ENCODE measurements around the gene CRACR2B. TPM values are rescaled to one million over a fixed set of nuclear protein-coding genes. Genes with fewer than 3 reads are reported as not detected.
A peak's percentile ranks its signal among the peaks of the same experiment; 100 is the strongest.

The CRACR2B gene
- total and polyA plus RNA-seq, 2 of the 13 experiments (the other 11 are each of a cell fraction or from before 2014, with no cell fraction given): 14.9 to 21.0 TPM

GRCh38 chr11:829176-829846, 1.6 kb downstream of the CRACR2B start:
- CTCF ChIA-PET (ENCODE audit: low intra/inter-chr PET ratio, low total read pairs): no interaction called here
- Histone ChIP-seq H3K79me2 (ENCODE audit: insufficient read depth, low read length) (peaks cover 7% of the 10 kb centered on the region), H3K36me3 (replicated peaks in 1 of 2; ENCODE audit: control insufficient read depth in 1 of 2, insufficient read depth in 2 of 2, low read length in 2 of 2) (peaks cover 1 to 10% of the 10 kb centered on the region in 2 experiments; a peak in 1 of 5 replicates), H3K27me3 (ENCODE audit: control insufficient read depth in 1 of 2, insufficient read depth in 2 of 2, low read length in 2 of 2) (no peaks in the 10 kb centered on the region), H3K9me3 (ENCODE audit: low read length) (no peaks in the 10 kb centered on the region), H3K4me3 (replicated peaks in 1 of 3; ENCODE audit: insufficient read depth in 1 of 3, low read depth in 2 of 3, low read length in 3 of 3) (peak overlapping the region in 1 of 3 experiments; percentile 75; a peak in 1 of 6 replicates), H3K4me2 (ENCODE audit: low read depth, low read length) (peak overlapping the region; percentile 78; the same call in 1 of the 2 replicates), H4K20me1 (ENCODE audit: insufficient read depth, low read length) (peaks cover under 1% of the 10 kb centered on the region; the same call in 1 of the 2 replicates), H2AFZ (ENCODE audit: low read length) (no peak overlapping the region), H3K27ac (ENCODE audit: extremely low read length, insufficient read depth, low read length) (no peak overlapping the region), H3K9ac (ENCODE audit: insufficient read depth, low read depth, low read length) (no peak overlapping the region), H3K4me1 (ENCODE audit: insufficient read depth, low read length) (peaks cover 78% of the 10 kb centered on the region)
- in situ Hi-C loops (cut with HindIII; ENCODE audit: extremely low pct_ligation_motif_present, low pct_unique_long_range_greater_than_20kb) (no loop called here), intact Hi-C loops (cut with micrococcal nuclease; ENCODE audit: unreplicated experiment) (no loop called here)
- no peak for ATAC-seq
- POLR2A ChIA-PET: interaction anchor here (2.4 to 16.1 kb wide), 3 partner anchors 10 to 20 kb away, joined by 18 to 264 read pairs (median 141); partner anchors contain the start of genes PNPLA2, POLR2L, RPLP2 and TSPAN4
- no TSS peak for BruUV-seq (replicated peaks)
- no peak for DNase-seq (ENCODE audit: low spot score)
- WGBS (ENCODE audit: low lambda C conversion rate): 88% methylated on average over 18 of the region's 40 CpGs
- FAIRE-seq: no peak
- TF ChIP-seq ZC3H13 (CRISPR knock-in tag; IDR thresholded peaks at IDR 0.05) (0 out of 2 replicates have a peak, but pooled peaks have one; percentile 9), NCOR1 (IDR thresholded peaks at IDR 0.05; ENCODE audit: borderline replicate concordance, low read length) (no peak), YEATS4 (CRISPR knock-in tag; IDR thresholded peaks at IDR 0.05; ENCODE audit: borderline replicate concordance) (no peak), HNRNPL (IDR thresholded peaks at IDR 0.05; ENCODE audit: low read depth, low read length) (peak; percentile 51; the same call in 1 of the 2 replicates), MNT (IDR thresholded peaks at IDR 0.05) (no peak), ATRX (CRISPR knock-in tag; IDR thresholded peaks at IDR 0.05; ENCODE audit: borderline replicate concordance) (no peak), FOXO4 (CRISPR knock-in tag; conservative IDR thresholded peaks at IDR 0.05) (0 out of 2 replicates have a peak, but pooled peaks have one; percentile 29), EP300 (IDR thresholded peaks at IDR 0.05; ENCODE audit: low read depth in 2 of 2, low read length in 2 of 2) (no peak), EP300 (CRISPR knock-in tag; IDR thresholded peaks at IDR 0.05; ENCODE audit: borderline replicate concordance) (no peak), ZNF768 (CRISPR knock-in tag; IDR thresholded peaks at IDR 0.05) (no peak), ZNF496 (CRISPR knock-in tag; IDR thresholded peaks at IDR 0.05; ENCODE audit: insufficient replicate concordance) (no peak), TCF12 (IDR thresholded peaks at IDR 0.05) (no peak), TCF12 (CRISPR knock-in tag; IDR thresholded peaks at IDR 0.05) (no peak), ARNT2 (CRISPR knock-in tag; IDR thresholded peaks at IDR 0.05; ENCODE audit: low read depth) (no peak), POLR2G (IDR thresholded peaks at IDR 0.05; ENCODE audit: low read depth, low read length) (no peak), MAFK (conservative IDR thresholded peaks at IDR 0.05 in 1 of 2, IDR thresholded peaks at IDR 0.05 in 1 of 2; ENCODE audit: low read length in 2 of 2) (no peak), ZNF572 (CRISPR knock-in tag; IDR thresholded peaks at IDR 0.05) (no peak), HHEX (CRISPR knock-in tag; IDR thresholded peaks at IDR 0.05) (no peak), ZFP36L1 (CRISPR knock-in tag; IDR thresholded peaks at IDR 0.05) (no peak)
- TF ChIP-seq, protein P1, sequence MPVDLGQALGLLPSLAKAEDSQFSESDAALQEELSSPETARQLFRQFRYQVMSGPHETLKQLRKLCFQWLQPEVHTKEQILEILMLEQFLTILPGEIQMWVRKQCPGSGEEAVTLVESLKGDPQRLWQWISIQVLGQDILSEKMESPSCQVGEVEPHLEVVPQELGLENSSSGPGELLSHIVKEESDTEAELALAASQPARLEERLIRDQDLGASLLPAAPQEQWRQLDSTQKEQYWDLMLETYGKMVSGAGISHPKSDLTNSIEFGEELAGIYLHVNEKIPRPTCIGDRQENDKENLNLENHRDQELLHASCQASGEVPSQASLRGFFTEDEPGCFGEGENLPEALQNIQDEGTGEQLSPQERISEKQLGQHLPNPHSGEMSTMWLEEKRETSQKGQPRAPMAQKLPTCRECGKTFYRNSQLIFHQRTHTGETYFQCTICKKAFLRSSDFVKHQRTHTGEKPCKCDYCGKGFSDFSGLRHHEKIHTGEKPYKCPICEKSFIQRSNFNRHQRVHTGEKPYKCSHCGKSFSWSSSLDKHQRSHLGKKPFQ (CRISPR knock-in tag; IDR thresholded peaks at IDR 0.05; ENCODE audit: insufficient replicate concordance): no peak

All from HepG2 (cell line).